Skeletal muscle tissue (tissue), 4 donors: ENCODE results near the gene TOMM40. TPM values are rescaled to one million over a fixed set of nuclear protein-coding genes. Genes with fewer than 3 reads are reported as not detected.
"Not testable (repeated sequence)": the region's sequence is repeated elsewhere in the genome, so short reads cannot be mapped to it uniquely, and the experiment has no call there.

ENCODE experiments used
- H3K27ac ChIP-seq: one replicate; pipeline ENCODE4 v1.7.0; 2013; ENCODE audit warnings: mild to moderate bottlenecking, low read depth, low read length, inconsistent platforms
- H3K27me3 ChIP-seq, 3 donors: one replicate each; pipeline ENCODE4 v1.7.0; 2013; ENCODE audit warnings: low read length in 3 of 3; ENCODE audit not compliant: control insufficient read depth in 3 of 3, insufficient read depth in 3 of 3
- H3K36me3 ChIP-seq, 3 donors: one replicate each; pipeline ENCODE4 v1.7.0; 2013; ENCODE audit warnings: low read length in 3 of 3; ENCODE audit not compliant: control insufficient read depth in 3 of 3, insufficient read depth in 3 of 3
- H3K4me1 ChIP-seq, 3 donors: one replicate each; pipeline ENCODE4 v1.7.0; 2013; ENCODE audit warnings: low read length in 3 of 3, mild to moderate bottlenecking in 3 of 3; ENCODE audit not compliant: control insufficient read depth in 3 of 3, insufficient read depth in 3 of 3
- H3K4me3 ChIP-seq, 3 donors: one replicate each; pipeline ENCODE4 v1.7.0; 2013; ENCODE audit warnings: low read length in 3 of 3
- H3K9ac ChIP-seq, 3 donors: one replicate each; pipeline ENCODE4 v1.7.0; 2013; ENCODE audit warnings: low read length in 3 of 3, mild to moderate bottlenecking in 3 of 3, moderate library complexity in 2 of 3, low read depth in 1 of 3
- H3K9me3 ChIP-seq, 3 donors: one replicate each; pipeline ENCODE4 v1.7.0; 2013; ENCODE audit warnings: low read length in 3 of 3; ENCODE audit not compliant: control insufficient read depth in 3 of 3
- total RNA-seq: library from RNA; depleted of rRNA; stranded (reverse); fragments of >200 nt; gene quantifications from one replicate; pipeline ENCODE4 v1.2.3, GENCODE V29; 2014
- donor health status: Osteomylitis.

The TOMM40 gene
- total RNA-seq, 1 donor from 2014 or later, result 22.4 TPM

- peaks cover 25 to 44% (median 37%) of the 10 kb centered on the region in 3 donors for H3K36me3 ChIP-seq
Measured at GRCh38 chr19:44871809-44872208, 19.2 kb upstream of the TOMM40 start.

GRCh38 chr19:44872661-44873060 lies 18.4 kb upstream of the TOMM40 start:
- peaks cover 8 to 16% (median 15%) of the 10 kb centered on the region in 3 donors for H3K4me1 ChIP-seq
- no peak overlapping the region for H3K27ac ChIP-seq
- peaks cover 25 to 41% (median 40%) of the 10 kb centered on the region in 3 donors for H3K36me3 ChIP-seq
- no peak overlapping the region for H3K9ac ChIP-seq
- no peaks in the 10 kb centered on the region for H3K9me3 ChIP-seq
- no peak overlapping the region for H3K4me3 ChIP-seq
- H3K27me3 ChIP-seq, result no peaks in the 10 kb centered on the region

More at GRCh38 chr19:44871809-44872208, 19.2 kb upstream of the TOMM40 start:
- Histone ChIP-seq H3K9me3 (no peaks in the 10 kb centered on the region), H3K4me3 (no peak overlapping the region), H3K9ac (no peak overlapping the region), H3K27ac (peak overlapping the region; percentile 28), H3K27me3 (no peaks in the 10 kb centered on the region), H3K4me1 (peaks cover 11 to 17% (median 16%) of the 10 kb centered on the region in 3 donors)

GRCh38 chr19:44874317-44874716 lies 16.7 kb upstream of the TOMM40 start:
- H3K36me3 ChIP-seq, result peaks cover 25 to 44% (median 43%) of the 10 kb centered on the region in 3 donors
- H3K27me3 ChIP-seq, result no peaks in the 10 kb centered on the region
- no peak overlapping the region for H3K4me3 ChIP-seq
- H3K27ac ChIP-seq, result no peak overlapping the region
- H3K9me3 ChIP-seq, result no peaks in the 10 kb centered on the region
- no peak overlapping the region for H3K9ac ChIP-seq
- peaks cover 4 to 13% (median 12%) of the 10 kb centered on the region in 3 donors for H3K4me1 ChIP-seq

DNA sequence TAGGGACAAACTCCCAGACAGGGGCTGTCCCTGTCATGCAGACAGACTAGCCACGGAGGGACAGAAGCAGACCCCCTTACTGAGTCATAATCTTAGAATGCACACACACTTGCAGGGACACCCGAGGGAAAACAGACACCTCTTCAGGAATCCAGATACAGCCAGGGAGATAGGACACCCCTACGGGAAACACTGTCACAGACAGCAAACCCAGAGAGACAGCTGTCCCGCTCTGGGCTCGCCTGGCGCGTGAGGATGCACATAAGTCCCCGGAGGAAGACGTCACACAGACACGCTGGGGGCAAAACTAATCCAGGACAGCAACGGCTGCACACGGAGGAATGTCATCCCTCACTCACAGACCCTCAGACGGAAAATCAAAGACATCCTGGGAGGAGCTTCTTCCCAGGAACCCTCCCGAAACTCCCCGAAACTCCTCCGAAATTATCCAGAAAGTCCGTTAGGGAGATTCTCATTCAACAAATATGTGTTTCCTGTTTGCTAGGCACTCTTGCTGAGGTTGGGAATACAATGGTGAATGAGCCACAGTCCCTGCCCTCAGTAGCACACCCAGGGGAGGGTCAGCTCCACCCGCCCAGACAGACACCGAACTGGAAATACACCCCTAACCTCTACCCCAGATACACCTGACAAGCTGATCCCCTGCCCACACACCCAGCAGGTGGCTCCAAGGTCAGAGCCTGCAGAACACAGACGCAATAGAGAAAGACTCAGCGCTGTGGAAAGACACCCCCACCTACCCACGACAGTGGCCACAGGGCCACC lies 15.2 kb upstream of the TOMM40 start:
- Histone ChIP-seq H3K27me3 (no peaks in the 10 kb centered on the region), H3K4me1 (peaks cover 0 to 7% (median 4%) of the 10 kb centered on the region in 3 donors), H3K9me3 (no peaks in the 10 kb centered on the region), H3K27ac (peak overlapping the region; percentile 12), H3K9ac (no peak overlapping the region), H3K4me3 (no peak overlapping the region), H3K36me3 (peaks cover 25 to 44% (median 42%) of the 10 kb centered on the region in 3 donors)

DNA sequence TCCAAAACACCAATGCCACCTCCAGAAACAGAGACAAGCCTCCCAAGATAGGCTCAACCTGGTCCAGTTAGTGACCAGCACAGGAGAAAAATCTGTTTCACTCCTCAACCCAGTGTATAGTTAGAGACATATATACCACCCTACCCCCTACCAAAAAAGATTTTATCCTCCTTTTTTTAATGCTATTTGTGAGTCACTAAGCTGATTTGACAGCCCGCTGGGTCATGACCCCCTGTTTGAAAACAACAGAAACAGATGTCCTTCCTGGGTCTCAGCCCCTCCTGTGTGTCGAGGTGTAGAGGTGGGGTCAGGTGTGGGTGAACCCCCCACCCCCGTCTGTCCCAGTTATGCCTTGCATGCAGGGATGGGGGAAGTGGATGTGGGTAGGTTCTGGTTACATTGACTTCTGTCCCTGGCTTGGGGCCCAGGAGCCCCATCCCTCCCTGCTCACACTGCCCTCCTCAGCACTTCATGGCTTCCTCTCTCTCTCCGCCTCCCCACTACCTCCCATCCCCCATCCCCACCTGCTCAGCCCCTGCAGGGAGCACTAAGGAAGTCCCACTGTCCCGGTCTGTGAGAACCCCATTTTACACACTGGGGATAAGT lies 14.0 kb upstream of the TOMM40 start:
- peaks cover 0 to 5% (median 4%) of the 10 kb centered on the region in 3 donors for H3K4me1 ChIP-seq
- no peaks in the 10 kb centered on the region for H3K9me3 ChIP-seq
- H3K27me3 ChIP-seq, result no peaks in the 10 kb centered on the region
- no peak overlapping the region for H3K4me3 ChIP-seq
- no peak overlapping the region for H3K27ac ChIP-seq
- H3K36me3 ChIP-seq, result peaks cover 21 to 42% (median 36%) of the 10 kb centered on the region in 3 donors
- H3K9ac ChIP-seq, result no peak overlapping the region

DNA sequence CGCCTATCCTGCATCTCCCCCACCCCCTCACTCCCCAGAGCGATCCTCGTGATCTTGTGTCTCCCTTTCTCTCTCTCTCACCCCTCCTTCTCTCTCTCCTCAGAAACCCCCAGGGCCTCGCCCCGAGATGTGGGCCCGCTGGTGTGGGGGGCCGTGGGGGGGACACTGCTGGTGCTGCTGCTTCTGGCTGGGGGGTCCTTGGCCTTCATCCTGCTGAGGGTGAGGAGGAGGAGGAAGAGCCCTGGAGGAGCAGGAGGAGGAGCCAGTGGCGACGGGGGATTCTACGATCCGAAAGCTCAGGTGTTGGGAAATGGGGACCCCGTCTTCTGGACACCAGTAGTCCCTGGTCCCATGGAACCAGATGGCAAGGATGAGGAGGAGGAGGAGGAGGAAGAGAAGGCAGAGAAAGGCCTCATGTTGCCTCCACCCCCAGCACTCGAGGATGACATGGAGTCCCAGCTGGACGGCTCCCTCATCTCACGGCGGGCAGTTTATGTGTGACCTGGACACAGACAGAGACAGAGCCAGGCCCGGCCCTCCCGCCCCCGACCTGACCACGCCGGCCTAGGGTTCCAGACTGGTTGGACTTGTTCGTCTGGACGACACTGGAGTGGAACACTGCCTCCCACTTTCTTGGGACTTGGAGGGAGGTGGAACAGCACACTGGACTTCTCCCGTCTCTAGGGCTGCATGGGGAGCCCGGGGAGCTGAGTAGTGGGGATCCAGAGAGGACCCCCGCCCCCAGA lies 12.8 kb upstream of the TOMM40 start:
- no peaks in the 10 kb centered on the region for H3K9me3 ChIP-seq
- H3K4me1 ChIP-seq, result peaks cover 0 to 5% (median 0%) of the 10 kb centered on the region in 3 donors
- H3K9ac ChIP-seq, result no peak overlapping the region
- H3K36me3 ChIP-seq, result peaks cover 16 to 36% (median 29%) of the 10 kb centered on the region in 3 donors
- no peak overlapping the region for H3K4me3 ChIP-seq
- H3K27ac ChIP-seq, result no peak overlapping the region
- H3K27me3 ChIP-seq, result no peaks in the 10 kb centered on the region

DNA sequence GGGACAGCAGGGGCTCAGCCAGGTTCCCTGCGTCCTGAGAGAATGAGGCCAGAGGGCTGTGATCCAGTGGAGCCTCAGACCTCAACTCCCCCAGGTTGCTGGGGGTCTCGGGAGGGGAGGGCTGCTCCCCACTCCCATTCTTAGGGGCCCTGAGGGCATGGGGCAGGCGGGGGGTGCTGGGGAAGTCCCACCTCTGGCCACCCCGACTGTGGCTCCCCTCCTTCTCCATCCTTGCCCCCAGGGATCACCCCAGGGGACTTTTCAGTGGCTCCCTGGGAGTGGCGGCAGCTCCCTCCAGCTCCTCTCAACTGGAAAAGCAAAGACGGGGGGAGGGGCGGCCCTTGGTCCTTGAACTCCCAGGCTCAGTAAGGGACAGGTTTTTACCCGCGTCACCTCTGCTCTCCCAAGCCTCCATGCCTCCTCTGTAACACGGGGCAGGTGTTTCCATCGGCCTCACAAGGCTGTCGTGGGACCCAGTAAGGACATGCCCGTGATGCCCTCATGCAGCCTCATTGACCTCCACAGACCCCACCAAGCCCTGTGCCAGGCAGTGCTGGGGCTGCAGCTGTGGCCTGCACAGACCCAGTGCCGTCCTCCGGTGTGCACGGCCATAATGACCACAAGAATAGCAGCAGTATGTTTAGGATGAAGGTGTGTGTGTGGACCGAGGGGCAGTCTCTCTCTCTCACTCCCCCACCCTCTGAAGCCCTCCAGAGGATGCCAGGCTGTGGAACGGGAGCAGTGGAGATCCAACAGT lies 11.6 kb upstream of the TOMM40 start:
- Histone ChIP-seq H3K27ac (no peak overlapping the region), H3K4me3 (no peak overlapping the region), H3K9me3 (no peaks in the 10 kb centered on the region), H3K9ac (no peak overlapping the region), H3K4me1 (peaks cover 0 to 5% (median 0%) of the 10 kb centered on the region in 3 donors), H3K36me3 (peaks cover 8 to 26% (median 20%) of the 10 kb centered on the region in 3 donors), H3K27me3 (no peaks in the 10 kb centered on the region)

GRCh38 chr19:44882063-44882462 lies 9.0 kb upstream of the TOMM40 start:
- Histone ChIP-seq H3K9ac (no peak overlapping the region), H3K36me3 (peaks cover 0 to 10% (median 9%) of the 10 kb centered on the region in 3 donors), H3K27ac (no peak overlapping the region), H3K4me1 (no peaks in the 10 kb centered on the region), H3K9me3 (no peaks in the 10 kb centered on the region), H3K27me3 (no peaks in the 10 kb centered on the region), H3K4me3 (no peak overlapping the region)

DNA sequence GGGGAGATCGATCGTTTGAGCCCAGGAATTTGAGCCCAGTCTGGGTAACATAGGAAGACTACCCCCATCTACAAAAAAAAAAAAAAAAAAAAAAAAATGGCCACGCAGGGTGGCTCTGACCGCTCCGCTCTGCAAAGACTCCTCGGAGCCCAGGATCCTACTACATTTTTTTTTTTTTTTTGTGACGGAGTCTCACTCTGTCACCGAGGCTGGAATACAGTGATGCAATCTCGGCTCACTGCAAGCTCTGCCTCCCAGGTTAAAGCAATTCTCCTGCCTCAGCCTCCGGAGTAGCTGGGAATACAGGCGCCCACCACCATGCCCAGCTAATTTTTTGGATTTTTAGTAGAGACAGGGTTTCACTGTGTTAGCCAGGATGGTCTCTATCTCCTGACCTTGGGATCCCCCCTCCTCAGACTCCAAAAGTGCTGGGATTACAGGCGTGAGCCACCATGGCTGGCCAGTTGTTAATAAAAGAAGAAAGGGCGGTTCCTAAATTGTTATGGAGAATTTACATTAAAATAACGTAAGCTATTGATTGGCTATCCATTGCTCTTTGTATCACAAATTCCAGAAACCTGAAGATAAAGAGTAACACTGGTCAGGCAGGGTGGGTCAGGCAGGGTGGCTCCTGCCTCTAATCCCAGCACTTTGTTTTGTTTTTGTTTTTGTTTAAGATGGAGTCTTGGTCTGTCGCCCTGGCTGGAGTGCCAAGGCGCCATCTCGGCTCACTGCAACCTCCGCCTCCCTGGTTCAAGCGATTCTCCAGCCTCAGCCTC lies 8.2 kb upstream of the TOMM40 start:
- not testable (repeated sequence) for H3K27ac ChIP-seq, H3K27me3 ChIP-seq, H3K4me3 ChIP-seq, H3K9ac ChIP-seq, H3K4me1 ChIP-seq, H3K9me3 ChIP-seq
- H3K36me3 ChIP-seq, result peaks cover 3 to 12% (median 5%) of the 10 kb centered on the region in 3 donors
